Kidney epithelial cell (primary cell): ENCODE measurements around the gene CXorf66. TPM values are rescaled to one million over a fixed set of nuclear protein-coding genes. Genes with fewer than 3 reads are reported as not detected.

ENCODE experiments used
- DNase-seq: peaks from one replicate; pipeline ENCODE4 v3.0.0-alpha.2; 2010; ENCODE audit warnings: low read depth
- H3K27me3 ChIP-seq: 2 replicates; pipeline ENCODE4 v1.6.0; 2011; ENCODE audit warnings: low read length; ENCODE audit not compliant: control insufficient read depth, insufficient read depth
- H3K36me3 ChIP-seq: 2 replicates; pipeline ENCODE4 v1.5.1; 2011; ENCODE audit warnings: low read length; ENCODE audit not compliant: control insufficient read depth, insufficient read depth
- H3K4me3 ChIP-seq: 2 replicates; pipeline ENCODE4 v1.5.1; 2011; ENCODE audit warnings: low read depth, mild to moderate bottlenecking, control low read depth, low read length
- total RNA-seq: library from RNA; depleted of rRNA; stranded (reverse); fragments of >200 nt; gene quantifications from 2 replicates; pipeline ENCODE4 v1.2.3, GENCODE V29; 2015
- TF ChIP-seq, protein P1 (sequence below): IDR thresholded peaks from 2 replicates; pipeline ENCODE4 v1.5.1; 2011; ENCODE audit warnings: mild to moderate bottlenecking, moderate library complexity, low read length, control low read depth, inconsistent platforms; ENCODE audit not compliant: insufficient read depth, poor library complexity, severe bottlenecking

The CXorf66 gene
- total RNA-seq: not detected in 2 replicates

DNA sequence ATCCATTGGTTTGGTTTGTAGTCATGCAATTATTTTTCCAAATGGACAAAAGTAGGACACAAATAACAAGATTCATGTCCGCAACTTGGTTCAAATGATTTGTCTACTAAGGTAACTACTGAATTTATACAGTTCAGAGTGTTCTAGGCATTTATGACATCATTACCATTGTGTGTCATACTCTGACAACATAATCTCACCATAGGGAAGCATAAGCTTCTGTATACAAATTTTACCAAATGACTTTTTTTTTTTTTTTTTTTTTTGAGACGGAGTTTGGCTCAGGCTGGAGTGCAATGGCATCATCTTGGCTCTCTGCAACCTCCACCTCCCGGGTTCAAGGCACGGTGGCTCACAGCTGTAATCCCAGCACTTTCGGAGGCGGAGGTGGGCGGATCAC lies at the start of gene CXorf66:
Gene CXorf66 (minus strand): TSS at position 101 of the 400 bp plus-strand sequence. CDS start 25 bp downstream, at position 76.
- DNase-seq: no peak
- no peaks in the 10 kb centered on the region for H3K36me3 ChIP-seq
- TF ChIP-seq, protein P1, sequence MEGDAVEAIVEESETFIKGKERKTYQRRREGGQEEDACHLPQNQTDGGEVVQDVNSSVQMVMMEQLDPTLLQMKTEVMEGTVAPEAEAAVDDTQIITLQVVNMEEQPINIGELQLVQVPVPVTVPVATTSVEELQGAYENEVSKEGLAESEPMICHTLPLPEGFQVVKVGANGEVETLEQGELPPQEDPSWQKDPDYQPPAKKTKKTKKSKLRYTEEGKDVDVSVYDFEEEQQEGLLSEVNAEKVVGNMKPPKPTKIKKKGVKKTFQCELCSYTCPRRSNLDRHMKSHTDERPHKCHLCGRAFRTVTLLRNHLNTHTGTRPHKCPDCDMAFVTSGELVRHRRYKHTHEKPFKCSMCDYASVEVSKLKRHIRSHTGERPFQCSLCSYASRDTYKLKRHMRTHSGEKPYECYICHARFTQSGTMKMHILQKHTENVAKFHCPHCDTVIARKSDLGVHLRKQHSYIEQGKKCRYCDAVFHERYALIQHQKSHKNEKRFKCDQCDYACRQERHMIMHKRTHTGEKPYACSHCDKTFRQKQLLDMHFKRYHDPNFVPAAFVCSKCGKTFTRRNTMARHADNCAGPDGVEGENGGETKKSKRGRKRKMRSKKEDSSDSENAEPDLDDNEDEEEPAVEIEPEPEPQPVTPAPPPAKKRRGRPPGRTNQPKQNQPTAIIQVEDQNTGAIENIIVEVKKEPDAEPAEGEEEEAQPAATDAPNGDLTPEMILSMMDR: no peak
- H3K27me3 ChIP-seq: no peaks in the 10 kb centered on the region
- H3K4me3 ChIP-seq: no peak within 1 kb of the TSS

DNA sequence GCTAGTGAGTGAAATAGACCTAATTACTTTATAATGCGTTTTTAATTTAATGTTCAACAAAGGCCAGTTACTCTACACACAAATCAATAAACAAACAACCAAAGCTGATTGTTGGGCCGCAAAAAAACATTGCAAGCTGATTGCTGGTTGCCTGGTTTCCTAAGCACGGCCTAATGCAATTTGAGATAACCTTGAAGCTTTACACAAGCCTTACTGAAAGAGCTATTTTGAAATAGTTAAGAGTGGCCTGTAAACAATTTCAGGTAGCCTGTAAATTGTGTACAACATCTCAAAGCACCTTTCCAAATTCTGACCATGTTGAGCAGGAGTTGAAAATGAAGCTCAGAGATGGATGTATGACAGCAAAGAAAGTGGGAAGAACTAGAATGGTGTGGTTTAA lies 17.5 kb upstream of the CXorf66 start:
- no peaks in the 10 kb centered on the region for H3K36me3 ChIP-seq
- DNase-seq: no peak
- H3K4me3 ChIP-seq: no peak overlapping the region
- TF ChIP-seq, protein P1: no peak
- no peaks in the 10 kb centered on the region for H3K27me3 ChIP-seq

DNA sequence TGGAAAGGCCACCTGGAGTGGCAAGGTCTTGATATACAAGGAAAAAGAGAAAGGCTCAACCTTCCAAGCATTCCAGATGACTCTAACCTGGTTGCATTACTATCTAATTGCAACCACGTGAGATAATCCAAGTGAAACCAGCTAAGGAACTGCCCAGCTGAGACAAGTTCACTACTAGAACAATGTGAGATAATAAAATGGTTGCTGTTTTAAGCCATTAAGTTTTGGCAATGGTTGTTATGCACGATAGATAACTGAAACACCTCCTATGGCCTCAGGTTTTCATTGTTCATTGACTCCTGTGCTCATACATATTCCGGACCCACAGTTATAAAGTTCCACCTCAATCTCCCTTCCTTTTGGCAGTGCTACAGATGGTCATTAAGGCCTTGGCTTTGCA lies 9.2 kb upstream of the CXorf66 start:
- Histone ChIP-seq H3K36me3 (no peaks in the 10 kb centered on the region), H3K4me3 (no peak overlapping the region), H3K27me3 (no peaks in the 10 kb centered on the region)
- TF ChIP-seq, protein P1: no peak
- no peak for DNase-seq

DNA sequence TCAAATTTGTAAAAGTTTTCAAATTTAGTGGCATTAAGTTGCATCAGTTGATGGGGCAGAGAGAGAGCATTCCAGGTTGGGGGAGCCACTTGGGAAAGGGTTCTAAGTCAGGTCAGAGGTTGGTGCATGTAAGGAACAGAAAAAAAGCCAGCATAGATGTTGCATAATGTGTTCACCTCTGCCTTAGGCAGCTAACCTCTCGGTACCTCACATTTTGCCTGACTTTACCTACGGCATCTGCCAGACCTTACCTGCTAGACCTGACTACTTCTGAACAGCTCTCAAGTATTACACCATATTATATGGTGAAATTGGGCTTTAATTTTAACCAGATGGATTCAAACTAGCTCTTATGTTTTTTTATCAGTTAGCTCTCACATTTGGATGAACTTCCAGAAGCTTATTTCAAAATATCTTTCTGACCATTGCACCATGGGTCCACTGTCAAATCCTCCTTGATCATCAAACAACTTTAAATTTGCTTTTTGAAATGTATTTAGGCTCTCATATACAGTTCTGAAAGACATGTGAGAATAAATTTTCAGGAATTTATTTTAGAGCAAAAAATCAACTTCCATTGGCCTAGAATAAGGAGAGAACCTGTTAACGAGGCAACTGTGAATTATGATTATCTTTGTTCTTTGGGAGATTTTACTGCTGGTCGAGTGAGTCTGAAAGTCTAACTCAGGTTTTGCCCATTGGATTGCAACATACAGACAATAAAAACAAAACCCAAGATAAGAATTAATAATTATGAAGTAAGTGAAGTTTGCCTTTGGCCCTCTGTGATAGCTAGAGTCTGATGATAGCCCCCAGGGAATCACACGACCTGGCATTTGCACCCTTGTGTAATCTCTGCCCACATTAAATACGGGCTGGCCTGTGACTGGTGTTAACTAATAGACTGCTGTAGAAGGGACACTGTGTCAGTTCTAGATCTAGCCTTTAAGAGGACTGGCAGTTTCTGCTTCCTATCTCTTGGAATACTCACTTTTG lies 7.6 kb upstream of the CXorf66 start:
- Histone ChIP-seq H3K27me3 (no peaks in the 10 kb centered on the region), H3K36me3 (no peaks in the 10 kb centered on the region), H3K4me3 (no peak overlapping the region)
- TF ChIP-seq, protein P1: no peak
- no peak for DNase-seq

DNA sequence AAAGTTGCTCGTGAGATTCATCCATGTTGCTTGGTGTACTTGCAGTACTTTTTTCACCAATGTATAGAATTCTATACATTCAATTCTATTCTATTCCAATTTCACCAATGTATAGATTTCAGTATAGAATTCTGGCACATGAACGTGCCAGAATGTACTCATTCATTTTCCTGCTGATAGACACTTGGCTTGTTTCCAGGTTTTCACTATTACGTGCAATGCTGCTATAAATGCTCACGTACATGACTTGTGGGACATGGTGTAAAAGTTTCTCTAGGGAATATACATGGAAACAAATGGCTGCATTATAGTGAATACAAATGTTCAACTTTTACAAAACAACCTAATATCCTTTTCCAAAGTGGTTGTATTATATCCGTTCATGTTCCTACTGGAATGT lies 6.8 kb upstream of the CXorf66 start:
- Histone ChIP-seq H3K27me3 (no peaks in the 10 kb centered on the region), H3K4me3 (no peak overlapping the region)
- TF ChIP-seq, protein P1: no peak

More for the DNA sequence above, 6.8 kb upstream of the CXorf66 start:
- DNase-seq: no peak
- H3K36me3 ChIP-seq: no peaks in the 10 kb centered on the region
